ENCODE measurements around the gene LAMA4. TPM values are rescaled to one million over a fixed set of nuclear protein-coding genes. Genes with fewer than 3 reads are reported as not detected.

Gene LAMA4
- total RNA-seq, 4 donors from 2014 or later = 212 to 265 (median 238) TPM

GRCh38 chr6:112296694-112297093, 42.3 kb upstream of the LAMA4 start:
- TF ChIP-seq, protein P1, sequence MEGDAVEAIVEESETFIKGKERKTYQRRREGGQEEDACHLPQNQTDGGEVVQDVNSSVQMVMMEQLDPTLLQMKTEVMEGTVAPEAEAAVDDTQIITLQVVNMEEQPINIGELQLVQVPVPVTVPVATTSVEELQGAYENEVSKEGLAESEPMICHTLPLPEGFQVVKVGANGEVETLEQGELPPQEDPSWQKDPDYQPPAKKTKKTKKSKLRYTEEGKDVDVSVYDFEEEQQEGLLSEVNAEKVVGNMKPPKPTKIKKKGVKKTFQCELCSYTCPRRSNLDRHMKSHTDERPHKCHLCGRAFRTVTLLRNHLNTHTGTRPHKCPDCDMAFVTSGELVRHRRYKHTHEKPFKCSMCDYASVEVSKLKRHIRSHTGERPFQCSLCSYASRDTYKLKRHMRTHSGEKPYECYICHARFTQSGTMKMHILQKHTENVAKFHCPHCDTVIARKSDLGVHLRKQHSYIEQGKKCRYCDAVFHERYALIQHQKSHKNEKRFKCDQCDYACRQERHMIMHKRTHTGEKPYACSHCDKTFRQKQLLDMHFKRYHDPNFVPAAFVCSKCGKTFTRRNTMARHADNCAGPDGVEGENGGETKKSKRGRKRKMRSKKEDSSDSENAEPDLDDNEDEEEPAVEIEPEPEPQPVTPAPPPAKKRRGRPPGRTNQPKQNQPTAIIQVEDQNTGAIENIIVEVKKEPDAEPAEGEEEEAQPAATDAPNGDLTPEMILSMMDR (IDR thresholded peaks at IDR 0.05; ENCODE audit: low read depth) = no peak

- TF ChIP-seq, protein P1 (IDR thresholded peaks at IDR 0.05; ENCODE audit: low read depth) = no peak
Observed at GRCh38 chr6:112296122-112296521, 41.8 kb upstream of the LAMA4 start.

DNA sequence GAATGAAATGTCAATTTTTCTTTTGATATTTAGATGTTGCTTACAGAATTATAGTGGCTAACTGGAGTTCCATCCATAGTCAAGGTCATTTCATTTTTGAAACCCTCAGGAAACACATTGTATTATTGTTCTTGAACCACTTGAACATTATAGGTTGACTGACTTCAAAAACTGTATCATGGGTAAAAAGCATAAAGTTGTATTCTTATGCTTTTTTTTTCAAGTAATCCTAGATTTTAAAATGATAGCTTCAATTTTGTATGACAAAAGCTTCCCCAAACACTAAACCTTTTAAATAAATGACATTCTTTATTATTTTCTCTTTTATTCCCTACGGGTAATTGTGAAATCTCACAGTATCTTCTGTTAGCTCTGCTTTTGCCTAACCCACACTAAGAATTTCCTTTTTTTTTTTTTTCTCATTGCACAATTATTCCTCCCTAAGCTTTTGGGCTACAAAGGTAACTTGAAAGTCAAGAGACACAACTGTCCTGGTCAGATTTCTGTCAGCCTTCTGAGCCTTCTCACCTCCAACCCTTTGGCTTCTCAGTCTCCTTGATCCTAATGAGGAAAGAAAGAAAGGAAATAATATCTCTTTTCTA, 36.9 kb upstream of the LAMA4 start:
- TF ChIP-seq, protein P1 (IDR thresholded peaks at IDR 0.05; ENCODE audit: low read depth) = no peak

- TF ChIP-seq, protein P1 (IDR thresholded peaks at IDR 0.05; ENCODE audit: low read depth) = no peak
Observed at GRCh38 chr6:112289038-112289566, 34.7 kb upstream of the LAMA4 start.

DNA sequence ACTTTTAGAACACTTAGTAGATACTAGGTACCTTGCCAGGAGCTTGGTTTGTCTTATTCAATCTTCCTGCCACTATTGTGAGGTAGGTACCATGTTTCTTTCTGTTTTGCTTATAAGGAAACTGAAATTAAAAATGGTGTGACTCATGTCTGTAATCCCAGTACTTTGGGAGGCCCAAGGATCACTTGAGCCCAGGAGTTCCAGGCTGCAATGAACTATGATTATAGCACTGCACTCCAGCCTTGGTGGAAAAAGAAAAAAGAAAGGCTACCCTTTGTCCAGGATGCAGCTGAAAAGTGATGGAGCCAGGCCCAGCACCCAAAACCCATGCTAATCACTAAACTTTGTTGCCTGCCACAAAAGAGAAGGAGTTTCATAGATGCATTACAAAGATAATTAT, 34.1 kb upstream of the LAMA4 start:
- TF ChIP-seq, protein P1 (IDR thresholded peaks at IDR 0.05; ENCODE audit: low read depth) = no peak

GRCh38 chr6:112287577-112288225, 33.3 kb upstream of the LAMA4 start:
- TF ChIP-seq, protein P1 (IDR thresholded peaks at IDR 0.05; ENCODE audit: low read depth) = no peak

- TF ChIP-seq, protein P1 (IDR thresholded peaks at IDR 0.05; ENCODE audit: low read depth) = no peak
Observed at GRCh38 chr6:112286500-112287144, 32.3 kb upstream of the LAMA4 start.
